Keratinocyte (primary cell): Measurements from ENCODE around the gene RTKN.

Source experiments
- CTCF ChIP-seq, 3 experiments: IDR thresholded peaks in 1 of 3; conservative IDR thresholded peaks in 1 of 3; optimal IDR thresholded peaks in 1 of 3; 2 replicates in 2 of 3; 3 replicates in 1 of 3; pipeline versions ENCODE3 to v1.5.1; 2011; ENCODE audit warnings: low read length in 3 of 3, mild to moderate bottlenecking in 3 of 3, moderate library complexity in 2 of 3, control low read depth in 1 of 3, inconsistent platforms in 1 of 3; ENCODE audit not compliant: insufficient read depth in 2 of 3; ENCODE audit errors: extremely low read depth in 1 of 3
- EZH2 ChIP-seq: IDR thresholded peaks from one replicate; pipeline ENCODE4 v1.6.1; 2012; ENCODE audit warnings: inconsistent platforms, mild to moderate bottlenecking, low read length, moderate library complexity

GRCh38 chr2:74474481-74474880 is 32.7 kb upstream of the RTKN start:
- TF ChIP-seq CTCF (optimal IDR thresholded peaks at IDR 0.05 in 1 of 3, IDR thresholded peaks at IDR 0.05 in 1 of 3, conservative IDR thresholded peaks at IDR 0.05 in 1 of 3; ENCODE audit: extremely low read depth in 1 of 3, insufficient read depth in 2 of 3, low read length in 3 of 3) (no peak), EZH2 (no peak)
